HCT116 (cell line): Measurements from ENCODE around the gene STIM1. TPM values are rescaled to one million over a fixed set of nuclear protein-coding genes. Genes with fewer than 3 reads are reported as not detected.

ENCODE experiments used
- ATAC-seq: fragments of 200-7000 bp; cut with Tn5 transposase; 2 replicates; pipeline ENCODE4 v1.9.1; 2020; ENCODE audit warnings: mild to moderate bottlenecking, moderate library complexity
- BruUV-seq: library from RNA; stranded (reverse); fragments of 400-500 nt; replicated peaks from 2 replicates; lab custom pipeline; 2021; lab: Mats Ljungman, UMichigan
- CTCF ChIA-PET: fragments of 300-600 bp; sonication (Branson Sonifier 250); formaldehyde crosslinking; loops from one replicate; lab custom pipeline; 2021; ENCODE audit warnings: antibody characterized with exemption; lab: Charles Lee
- POLR2A ChIA-PET: fragments of 300-600, 350-600 bp; sonication (Branson Sonifier 250); formaldehyde crosslinking; loops from one replicate; lab custom pipeline; 2021; ENCODE audit warnings: antibody characterized with exemption; lab: Charles Lee
- RAD21 ChIA-PET, 2 experiments: fragments of 300-600 bp; sonication (Branson Sonifier 250); formaldehyde crosslinking; loops; one replicate each; lab custom pipeline; 2023; ENCODE audit warnings: low total read pairs in 2 of 2; ENCODE audit not compliant: uncharacterized antibody in 2 of 2, unreplicated experiment in 2 of 2, low non-redundant PET in 1 of 2; lab: Charles Lee
- DNase-seq: peaks from one replicate; pipeline ENCODE4 v3.0.0-alpha.2; 2010; ENCODE audit warnings: low read depth, low spot score
- H2AFZ ChIP-seq: fragments of 200-600 bp; shearing (Covaris generic), sonication (generic); 2 replicates; pipeline ENCODE4 v1.6.1; 2017; ENCODE audit warnings: low read depth, mixed run types, mixed read lengths, antibody characterized with exemption, low read length; ENCODE audit not compliant: poor library complexity, severe bottlenecking
- H3K27ac ChIP-seq: 2 replicates; pipeline ENCODE4 v1.5.1; 2012; ENCODE audit warnings: low read depth, low read length
- H3K27me3 ChIP-seq: fragments of 200-600 bp; sonication (generic); 2 replicates; pipeline ENCODE4 v1.6.1; 2016; ENCODE audit warnings: mixed run types, low read length, mixed read lengths; ENCODE audit not compliant: insufficient read depth
- H3K36me3 ChIP-seq, 2 experiments: fragments of 200-500 bp in 1 of 2; fragments of 200-600 bp in 1 of 2; sonication (Bioruptor generic) in 1 of 2; sonication (generic) in 1 of 2; 2 replicates each; pipeline versions ENCODE4 v1.5.1 to v1.6.1; 2014 to 2016; ENCODE audit warnings: low read length in 2 of 2, inconsistent platforms in 1 of 2, mixed read lengths in 1 of 2, mixed run types in 1 of 2; ENCODE audit not compliant: insufficient read depth in 2 of 2, control insufficient read depth in 1 of 2
- H3K4me1 ChIP-seq, 2 experiments: fragments of 200-600 bp in 1 of 2; sonication (generic) in 1 of 2; 2 replicates each; pipeline versions ENCODE4 v1.5.1 to v1.6.1; 2012 to 2017; ENCODE audit warnings: low read length in 2 of 2, inconsistent platforms in 1 of 2, mild to moderate bottlenecking in 1 of 2, mixed read lengths in 1 of 2, mixed run types in 1 of 2, moderate library complexity in 1 of 2; ENCODE audit not compliant: insufficient read depth in 2 of 2, control insufficient read depth in 1 of 2
- H3K4me2 ChIP-seq: fragments of 200-600 bp; sonication (generic); 2 replicates; pipeline ENCODE4 v1.6.1; 2017; ENCODE audit warnings: mixed run types, low read length, mixed read lengths
- H3K4me3 ChIP-seq, 2 experiments: fragments of 200-600 bp in 1 of 2; sonication (generic) in 1 of 2; replicated peaks in 1 of 2; 2 replicates each; pipeline ENCODE4 v1.5.1; 2011 to 2016; ENCODE audit warnings: low read length in 2 of 2, control low read depth in 1 of 2, low read depth in 1 of 2, mild to moderate bottlenecking in 1 of 2, mixed read lengths in 1 of 2, mixed run types in 1 of 2
- H3K79me2 ChIP-seq: fragments of 200-600 bp; sonication (generic); 2 replicates; pipeline ENCODE4 v1.6.1; 2017; ENCODE audit warnings: mild to moderate bottlenecking, mixed run types, low read length, moderate library complexity, mixed read lengths; ENCODE audit not compliant: insufficient read depth
- H3K9ac ChIP-seq: fragments of 200-600 bp; sonication (generic); 2 replicates; pipeline ENCODE4 v1.6.1; 2016; ENCODE audit warnings: low read length, mixed read lengths
- H3K9me2 ChIP-seq: fragments of 200-600 bp; sonication (generic), shearing (Covaris generic); 2 replicates; pipeline ENCODE4 v1.6.1; 2017; ENCODE audit warnings: mixed run types, mild to moderate bottlenecking, moderate library complexity; ENCODE audit not compliant: insufficient read depth
- H3K9me3 ChIP-seq, 2 experiments: fragments of 200-500 bp in 1 of 2; fragments of 200-600 bp in 1 of 2; sonication (Bioruptor generic) in 1 of 2; sonication (generic) in 1 of 2; 2 replicates each; pipeline ENCODE4 v1.6.1; 2014 to 2017; ENCODE audit warnings: low read length in 2 of 2, mixed read lengths in 2 of 2, inconsistent platforms in 1 of 2, low read depth in 1 of 2, mild to moderate bottlenecking in 1 of 2, mixed run types in 1 of 2, moderate library complexity in 1 of 2; ENCODE audit not compliant: control insufficient read depth in 1 of 2, insufficient read depth in 1 of 2
- H4K20me1 ChIP-seq: fragments of 200-600 bp; sonication (generic), shearing (Covaris generic); 2 replicates; pipeline ENCODE4 v1.6.1; 2017; ENCODE audit warnings: mixed run types, mild to moderate bottlenecking, moderate library complexity; ENCODE audit not compliant: insufficient read depth
- ATF3 ChIP-seq: IDR thresholded peaks from 2 replicates; pipeline ENCODE4 v1.6.1; 2012
- CEBPB ChIP-seq: IDR thresholded peaks from 2 replicates; pipeline ENCODE4 v1.6.1; 2012; ENCODE audit warnings: low read depth
- CTCF ChIP-seq, 3 experiments: fragments of 200-600 bp in 1 of 3; sonication (generic) in 1 of 3; IDR thresholded peaks in 2 of 3; conservative IDR thresholded peaks in 1 of 3; 2 replicates each; pipeline ENCODE4 v1.5.1; 2012 to 2017; ENCODE audit warnings: low read depth in 2 of 3, low read length in 2 of 3, antibody characterized with exemption in 1 of 3, borderline replicate concordance in 1 of 3, control low read depth in 1 of 3, mild to moderate bottlenecking in 1 of 3, mixed read lengths in 1 of 3, mixed run types in 1 of 3, moderate library complexity in 1 of 3; ENCODE audit not compliant: insufficient read depth in 1 of 3
- ELF1 ChIP-seq: IDR thresholded peaks from 2 replicates; pipeline ENCODE4 v1.6.1; 2012; ENCODE audit warnings: low read depth, borderline replicate concordance
- EZH2phosphoT487 ChIP-seq: fragments of 200-600 bp; IDR thresholded peaks from 2 replicates; pipeline ENCODE4 v1.6.1; 2018; ENCODE audit warnings: antibody characterized with exemption, borderline replicate concordance
- FOSL1 ChIP-seq: IDR thresholded peaks from 2 replicates; pipeline ENCODE4 v1.6.1; 2012; ENCODE audit warnings: low read depth
- JUND ChIP-seq: IDR thresholded peaks from 2 replicates; pipeline ENCODE4 v1.6.1; 2012
- RAD21 ChIP-seq: IDR thresholded peaks from 2 replicates; pipeline ENCODE4 v1.6.1; 2012; ENCODE audit warnings: low read depth, mild to moderate bottlenecking
- REST ChIP-seq: IDR thresholded peaks from 2 replicates; pipeline ENCODE4 v1.6.1; 2012; ENCODE audit warnings: low read depth
- SP1 ChIP-seq: IDR thresholded peaks from 2 replicates; pipeline ENCODE4 v1.6.1; 2012; ENCODE audit warnings: low read depth
- YY1 ChIP-seq: IDR thresholded peaks from 2 replicates; pipeline ENCODE4 v1.6.1; 2011; ENCODE audit warnings: low read length, low read depth, moderate library complexity, mild to moderate bottlenecking; ENCODE audit not compliant: insufficient replicate concordance; ENCODE audit errors: extremely low read depth
- ZBTB33 ChIP-seq: IDR thresholded peaks from 2 replicates; pipeline ENCODE4 v1.6.1; 2011; ENCODE audit warnings: mild to moderate bottlenecking, low read length, moderate library complexity; ENCODE audit not compliant: insufficient replicate concordance; ENCODE audit errors: extremely low read depth
- ZFX ChIP-seq: fragments of 450-650 bp; IDR thresholded peaks from 2 replicates; pipeline ENCODE4 v1.6.1; 2017
- ZNF274 ChIP-seq: fragments of 200-500 bp; sonication (Bioruptor generic); IDR thresholded peaks from 2 replicates; pipeline ENCODE4 v1.6.1; 2014; ENCODE audit warnings: mild to moderate bottlenecking, low read depth, low read length, inconsistent platforms
- intact Hi-C: fragments of 100-400 bp; cut with micrococcal nuclease; formaldehyde crosslinking; loops from 2 replicates; pipeline ENCODE4 v1.10.0; 2022
- total RNA-seq: library from RNA; stranded (reverse); gene quantifications from one replicate; pipeline ENCODE4 v1.2.1, GENCODE V29; 2021; ENCODE audit not compliant: unreplicated experiment

Gene STIM1
- total RNA-seq, 1 experiment from 2014 or later = 22.3 TPM

- H2AFZ ChIP-seq = no peak overlapping the region
- ChIA-PET RAD21 (no interaction called here), CTCF (interaction anchor here (1.1 to 3.1 kb wide), 4 partner anchors 11 to 45 kb away, joined by 4 to 22 read pairs (median 11); partner anchors contain the start of genes NUP98 and STIM1), POLR2A (interaction anchor here (1.6 to 2.0 kb wide), 2 partner anchors 12 to 15 kb away, joined by 3 to 7 read pairs; partner anchors contain the start of gene NUP98)
- H3K79me2 ChIP-seq = no peaks in the 10 kb centered on the region
- peaks cover 5 to 19% of the 10 kb centered on the region in 2 experiments; a peak in 3 of 4 replicates for H3K4me1 ChIP-seq
- no peak for ATAC-seq
- DNase-seq = no peak
- no peaks in the 10 kb centered on the region for H3K27me3 ChIP-seq
- TF ChIP-seq ZNF274 = no peak
- TF ChIP-seq REST = no peak
- no peak for TF ChIP-seq JUND
- no peak for TF ChIP-seq ELF1
- TF ChIP-seq FOSL1 = no peak
- TF ChIP-seq CTCF (IDR thresholded peaks at IDR 0.05 in 2 of 3, conservative IDR thresholded peaks at IDR 0.05 in 1 of 3; ENCODE audit: borderline replicate concordance in 1 of 3, insufficient read depth in 1 of 3, low read depth in 2 of 3, low read length in 2 of 3) = no peak
- TF ChIP-seq CEBPB = no peak
- no peak for TF ChIP-seq YY1
- TF ChIP-seq SP1 = no peak
- TF ChIP-seq RAD21 = no peak
- no peak for TF ChIP-seq ZFX
- TF ChIP-seq ZBTB33 = no peak
- no peak for TF ChIP-seq EZH2phosphoT487
- no peak for TF ChIP-seq ATF3
- TF ChIP-seq, all 23 proteins: peak for 0
- Histone ChIP-seq H3K4me3 (peak overlapping the region; percentile 81 to 85; a peak in 3 of 4 replicates), H3K9me3 (no peaks in the 10 kb centered on the region), H3K36me3 (no peaks in the 10 kb centered on the region; a peak in 1 of 4 replicates), H3K27ac (no peak overlapping the region; the same call in 1 of the 2 replicates), H4K20me1 (no peaks in the 10 kb centered on the region), H3K4me2 (peak overlapping the region; percentile 90), H3K9ac (peak overlapping the region; percentile 81; the same call in 1 of the 2 replicates), H3K9me2 (no peaks in the 10 kb centered on the region)
- intact Hi-C loops = no loop called here
- BruUV-seq = no TSS peak
Observed at GRCh38 chr11:3809624-3809928, 45.9 kb upstream of the STIM1 start.
